ENCODE data around the gene IL18BP.

IL18BP gene

GRCh38 chr11:71997594-71997993 lies 1.1 kb upstream of the IL18BP start:
- DNase-seq: no peak

- no peak for DNase-seq
Measured at GRCh38 chr11:71998061-71998460, 648 bp upstream of the IL18BP start.

- DNase-seq: no peak
Measured at GRCh38 chr11:71999362-71999761, 653 bp downstream of the IL18BP start.

GRCh38 chr11:71999798-72000197 lies 1.1 kb downstream of the IL18BP start:
- no peak for DNase-seq

- no peak for DNase-seq
Measured at GRCh38 chr11:72000202-72000867, 1.6 kb downstream of the IL18BP start.

- DNase-seq: no peak
Measured at GRCh38 chr11:72001285-72001684, 2.6 kb downstream of the IL18BP start.

GRCh38 chr11:72001834-72002591 lies 3.3 kb downstream of the IL18BP start:
- DNase-seq: peak; percentile 61

- DNase-seq: no peak
Measured at GRCh38 chr11:72002841-72003775, 4.4 kb downstream of the IL18BP start.

GRCh38 chr11:72003776-72004171 lies 5.1 kb downstream of the IL18BP start:
- DNase-seq: no peak

- no peak for DNase-seq
Measured at GRCh38 chr11:72004515-72005346, 6.0 kb downstream of the IL18BP start.

GRCh38 chr11:72005347-72006260 lies 6.9 kb downstream of the IL18BP start:
- DNase-seq: no peak

- DNase-seq: no peak
Measured at GRCh38 chr11:72006309-72007088, 7.8 kb downstream of the IL18BP start.

- no peak for DNase-seq
Measured at GRCh38 chr11:72007089-72007476, 8.4 kb downstream of the IL18BP start.

- no peak for DNase-seq
Measured at GRCh38 chr11:72007587-72007986, 8.9 kb downstream of the IL18BP start.

GRCh38 chr11:72008728-72009127 lies 10.0 kb downstream of the IL18BP start:
- no peak for DNase-seq

- DNase-seq: no peak
Measured at GRCh38 chr11:72009156-72009555, 10.4 kb downstream of the IL18BP start.

- no peak for DNase-seq
Measured at GRCh38 chr11:72010529-72011233, 12.0 kb downstream of the IL18BP start.

- no peak for DNase-seq
Measured at GRCh38 chr11:72012091-72012630, 13.5 kb downstream of the IL18BP start.

- no peak for DNase-seq
Measured at GRCh38 chr11:72012897-72013721, 14.4 kb downstream of the IL18BP start.

All from eye (tissue), 1 donor.